ENCODE data around the gene RPGR. TPM values are rescaled to one million over a fixed set of nuclear protein-coding genes. Genes with fewer than 3 reads are reported as not detected.

The RPGR gene
- total RNA-seq, 8 experiments from 2014 or later = 3.6 to 25.7 (median 6.0) TPM

GRCh38 chrX:38315186-38315585, 12.1 kb downstream of the RPGR start:
- in situ Hi-C loops (cut with MboI; ENCODE audit: low pct_unique_long_range_greater_than_20kb in 2 of 9, low sequenced_read_pairs in 9 of 9, unreplicated experiment in 9 of 9) = no loop called here
- 50 to 100% (median 100%) methylated on average over 1 to 5 of the region's 7 CpGs; no CpG with 5 or more reads in 4 of the 10 experiments for WGBS, 10 experiments
- Histone ChIP-seq H3K4me3 (no peak overlapping the region), H3K4me1 (replicated peaks in 1 of 2) (no peaks in the 10 kb centered on the region), H3K27ac (no peak overlapping the region)
- no peak for ATAC-seq (replicated peaks in 6 of 8)

GRCh38 chrX:38313190-38313589, 14.1 kb downstream of the RPGR start:
- Histone ChIP-seq H3K27ac (no peak overlapping the region), H3K4me1 (replicated peaks in 1 of 2) (no peaks in the 10 kb centered on the region), H3K4me3 (no peak overlapping the region)
- WGBS, 10 experiments = 24 to 100% (median 83%) methylated on average over 1 to 3 of the region's 4 CpGs; no CpG with 5 or more reads in 3 of the 10 experiments
- in situ Hi-C loops (cut with MboI; ENCODE audit: low pct_unique_long_range_greater_than_20kb in 2 of 9, low sequenced_read_pairs in 9 of 9, unreplicated experiment in 9 of 9) = no loop called here
- ATAC-seq (replicated peaks in 6 of 8) = no peak

GRCh38 chrX:38312436-38312835, 14.9 kb downstream of the RPGR start:
- in situ Hi-C loops (cut with MboI; ENCODE audit: low pct_unique_long_range_greater_than_20kb in 2 of 9, low sequenced_read_pairs in 9 of 9, unreplicated experiment in 9 of 9) = no loop called here
- H3K4me1 ChIP-seq (replicated peaks in 1 of 2) = no peaks in the 10 kb centered on the region
- no peak overlapping the region for H3K4me3 ChIP-seq
- H3K27ac ChIP-seq = no peak overlapping the region
- peak in 3 of 8 experiments; percentile 10 to 68 (median 55) for ATAC-seq (replicated peaks in 6 of 8)
- WGBS, 10 experiments = 67 to 93% methylated on average over 2 to 4 of the region's 4 CpGs; no CpG with 5 or more reads in 8 of the 10 experiments

DNA sequence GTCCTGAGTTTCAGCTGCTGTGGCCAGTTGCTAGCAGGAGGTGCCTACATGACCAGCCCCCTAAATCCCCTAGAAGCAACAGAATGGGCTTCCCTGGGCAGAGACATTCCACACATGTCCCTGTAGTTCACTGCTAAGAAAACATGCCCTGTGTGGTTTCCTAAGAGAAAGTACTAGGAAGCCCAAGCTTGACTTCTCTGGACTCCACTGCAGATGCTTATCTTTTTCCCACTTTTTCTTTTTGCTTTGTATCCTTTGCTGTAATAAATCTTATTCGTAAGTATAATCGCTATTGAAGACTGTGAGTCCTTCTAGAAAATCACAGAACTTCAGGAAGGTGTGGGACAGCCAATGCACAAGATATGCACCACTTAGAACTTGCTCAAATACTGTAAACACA, 15.6 kb downstream of the RPGR start:
- in situ Hi-C loops (cut with MboI; ENCODE audit: low pct_unique_long_range_greater_than_20kb in 2 of 9, low sequenced_read_pairs in 9 of 9, unreplicated experiment in 9 of 9) = no loop called here
- H3K27ac ChIP-seq = no peak overlapping the region
- no peaks in the 10 kb centered on the region for H3K4me1 ChIP-seq (replicated peaks in 1 of 2)
- 69 to 100% methylated on average over 1 to 2 of the region's 2 CpGs; no CpG with 5 or more reads in 8 of the 10 experiments for WGBS, 10 experiments
- no peak overlapping the region for H3K4me3 ChIP-seq
- no peak for ATAC-seq (replicated peaks in 6 of 8)

GRCh38 chrX:38305971-38306370, 21.3 kb downstream of the RPGR start:
- H3K4me1 ChIP-seq (replicated peaks in 1 of 2) = peaks cover 0 to 3% of the 10 kb centered on the region in 2 donors
- in situ Hi-C loops (cut with MboI; ENCODE audit: low pct_unique_long_range_greater_than_20kb in 2 of 9, low sequenced_read_pairs in 9 of 9, unreplicated experiment in 9 of 9) = no loop called here
- ATAC-seq (replicated peaks in 6 of 8) = no peak
- WGBS, 10 experiments = 38 to 100% (median 92%) methylated on average over 1 to 3 of the region's 3 CpGs; no CpG with 5 or more reads in 4 of the 10 experiments
- no peak overlapping the region for H3K4me3 ChIP-seq
- no peak overlapping the region for H3K27ac ChIP-seq

- Histone ChIP-seq H3K4me3 (no peak overlapping the region), H3K27ac (no peak overlapping the region), H3K4me1 (replicated peaks in 1 of 2) (peaks cover 0 to 3% of the 10 kb centered on the region in 2 donors)
- WGBS, 10 experiments = 38 to 87% (median 43%) methylated on average over 2 to 4 of the region's 4 CpGs; no CpG with 5 or more reads in 6 of the 10 experiments
- in situ Hi-C loops (cut with MboI; ENCODE audit: low pct_unique_long_range_greater_than_20kb in 2 of 9, low sequenced_read_pairs in 9 of 9, unreplicated experiment in 9 of 9) = no loop called here
- peak in 1 of 8 experiments; percentile 63 for ATAC-seq (replicated peaks in 6 of 8)
Measured at GRCh38 chrX:38304010-38304409, 23.3 kb downstream of the RPGR start.

- H3K4me3 ChIP-seq = no peak overlapping the region
- no peak for ATAC-seq (replicated peaks in 6 of 8)
- in situ Hi-C loops (cut with MboI; ENCODE audit: low pct_unique_long_range_greater_than_20kb in 2 of 9, low sequenced_read_pairs in 9 of 9, unreplicated experiment in 9 of 9) = loop anchor here in 1 of 9 experiments (25.0 kb wide), 1 partner anchor 106 kb away; no protein-coding TSS in a partner anchor
- H3K27ac ChIP-seq = no peak overlapping the region
- 8 to 100% (median 49%) methylated on average over 1 to 2 of the region's 2 CpGs; no CpG with 5 or more reads in 5 of the 10 experiments for WGBS, 10 experiments
- H3K4me1 ChIP-seq (replicated peaks in 1 of 2) = no peaks in the 10 kb centered on the region
Measured at GRCh38 chrX:38293741-38294140, 33.6 kb downstream of the RPGR start.

DNA sequence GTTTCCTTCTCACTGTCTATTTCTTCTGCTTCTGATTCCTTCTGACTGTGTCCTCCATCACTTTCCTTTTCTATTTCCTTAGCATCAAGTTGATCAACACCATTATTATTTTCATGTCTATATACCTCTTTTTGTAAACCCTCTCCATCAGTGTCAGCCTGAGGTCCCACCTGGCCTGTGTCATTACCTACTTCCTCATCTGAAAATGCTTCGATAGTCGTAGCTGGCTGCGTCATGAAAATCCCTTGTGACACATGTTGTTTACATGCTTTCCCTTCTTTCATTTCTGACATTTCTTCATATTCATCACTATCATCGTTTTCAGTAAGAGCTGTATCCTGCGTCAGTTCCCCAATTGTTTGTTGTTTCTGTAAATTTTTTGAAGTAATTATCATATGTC, 39.6 kb downstream of the RPGR start:
- in situ Hi-C loops (cut with MboI; ENCODE audit: low pct_unique_long_range_greater_than_20kb in 2 of 9, low sequenced_read_pairs in 9 of 9, unreplicated experiment in 9 of 9) = loop anchor here in 1 of 9 experiments (25.0 kb wide), 1 partner anchor 100 kb away; no protein-coding TSS in a partner anchor
- 54 to 100% (median 100%) methylated on average over 1 to 5 of the region's 5 CpGs for WGBS, 10 experiments
- ATAC-seq (replicated peaks in 6 of 8) = no peak
- no peak overlapping the region for H3K4me3 ChIP-seq
- H3K27ac ChIP-seq = no peak overlapping the region
- no peaks in the 10 kb centered on the region for H3K4me1 ChIP-seq (replicated peaks in 1 of 2)

- in situ Hi-C loops (cut with MboI; ENCODE audit: low pct_unique_long_range_greater_than_20kb in 2 of 9, low sequenced_read_pairs in 9 of 9, unreplicated experiment in 9 of 9) = loop anchor here in 1 of 9 experiments (25.0 kb wide), 1 partner anchor 98 kb away; no protein-coding TSS in a partner anchor
- ATAC-seq (replicated peaks in 6 of 8) = no peak
- Histone ChIP-seq H3K4me3 (no peak overlapping the region), H3K4me1 (replicated peaks in 1 of 2) (no peaks in the 10 kb centered on the region), H3K27ac (no peak overlapping the region)
- WGBS, 10 experiments = 53 to 100% (median 86%) methylated on average over 1 of the region's 1 CpG; no CpG with 5 or more reads in 5 of the 10 experiments
Measured at GRCh38 chrX:38285649-38286048, 41.7 kb downstream of the RPGR start.

DNA sequence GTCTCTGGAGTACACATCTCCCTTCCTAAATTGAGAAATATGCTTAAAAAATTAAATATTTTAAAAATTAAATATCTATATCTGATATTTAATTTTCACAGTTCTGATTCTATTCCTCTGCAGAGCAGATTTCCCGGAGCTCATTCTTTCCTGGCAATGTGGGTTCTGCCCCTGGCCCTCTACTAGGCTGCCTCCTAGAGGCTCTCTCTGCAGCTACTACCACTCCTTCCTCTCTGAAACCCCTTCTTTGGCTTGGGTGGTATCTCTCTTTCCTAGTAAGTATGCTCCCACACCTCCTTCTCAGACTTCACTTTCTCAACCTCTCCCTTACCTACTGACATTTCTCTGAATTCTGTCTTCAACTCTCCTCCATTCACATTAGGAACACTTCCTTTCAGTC, 45.3 kb downstream of the RPGR start:
- Histone ChIP-seq H3K4me3 (no peak overlapping the region), H3K27ac (no peak overlapping the region), H3K4me1 (replicated peaks in 1 of 2) (no peaks in the 10 kb centered on the region)
- WGBS, 10 experiments = 40 to 80% (median 50%) methylated on average over 1 of the region's 1 CpG; no CpG with 5 or more reads in 7 of the 10 experiments
- in situ Hi-C loops (cut with MboI; ENCODE audit: low pct_unique_long_range_greater_than_20kb in 2 of 9, low sequenced_read_pairs in 9 of 9, unreplicated experiment in 9 of 9) = loop anchor here in 1 of 9 experiments (25.0 kb wide), 1 partner anchor 95 kb away; no protein-coding TSS in a partner anchor
- peak in 3 of 8 experiments; percentile 36 to 53 (median 45) for ATAC-seq (replicated peaks in 6 of 8)

GRCh38 chrX:38279188-38279587, 48.1 kb downstream of the RPGR start:
- Histone ChIP-seq H3K27ac (no peak overlapping the region), H3K4me1 (replicated peaks in 1 of 2) (no peaks in the 10 kb centered on the region), H3K4me3 (no peak overlapping the region)
- WGBS, 10 experiments = 20 to 80% methylated on average over 1 to 2 of the region's 2 CpGs; no CpG with 5 or more reads in 8 of the 10 experiments
- ATAC-seq (replicated peaks in 6 of 8) = no peak
- in situ Hi-C loops (cut with MboI; ENCODE audit: low pct_unique_long_range_greater_than_20kb in 2 of 9, low sequenced_read_pairs in 9 of 9, unreplicated experiment in 9 of 9) = loop anchor here in 1 of 9 experiments (25.0 kb wide), 1 partner anchor 92 kb away; no protein-coding TSS in a partner anchor

- 0 to 100% (median 67%) methylated on average over 1 of the region's 1 CpG; no CpG with 5 or more reads in 6 of the 10 experiments for WGBS, 10 experiments
- in situ Hi-C loops (cut with MboI; ENCODE audit: low pct_unique_long_range_greater_than_20kb in 2 of 9, low sequenced_read_pairs in 9 of 9, unreplicated experiment in 9 of 9) = loop anchor here in 1 of 9 experiments (25.0 kb wide), 1 partner anchor 91 kb away; no protein-coding TSS in a partner anchor
- no peak for ATAC-seq (replicated peaks in 6 of 8)
Measured at GRCh38 chrX:38278682-38279081, 48.6 kb downstream of the RPGR start.

GRCh38 chrX:38277802-38278201, 49.5 kb downstream of the RPGR start:
- WGBS, 10 experiments = 26 to 100% (median 60%) methylated on average over 1 to 2 of the region's 2 CpGs; no CpG with 5 or more reads in 6 of the 10 experiments
- in situ Hi-C loops (cut with MboI; ENCODE audit: low pct_unique_long_range_greater_than_20kb in 2 of 9, low sequenced_read_pairs in 9 of 9, unreplicated experiment in 9 of 9) = loop anchor here in 1 of 9 experiments (25.0 kb wide), 1 partner anchor 91 kb away; no protein-coding TSS in a partner anchor
- Histone ChIP-seq H3K4me3 (no peak overlapping the region), H3K4me1 (replicated peaks in 1 of 2) (no peaks in the 10 kb centered on the region), H3K27ac (no peak overlapping the region)
- ATAC-seq (replicated peaks in 6 of 8) = no peak

More at GRCh38 chrX:38278682-38279081, 48.6 kb downstream of the RPGR start:
- Histone ChIP-seq H3K27ac (no peak overlapping the region), H3K4me3 (no peak overlapping the region), H3K4me1 (replicated peaks in 1 of 2) (no peaks in the 10 kb centered on the region)
